Pancreas (tissue), 10 donors: ENCODE measurements around the gene OSBPL2. TPM values are rescaled to one million over a fixed set of nuclear protein-coding genes. Genes with fewer than 3 reads are reported as not detected.
A peak's percentile ranks its signal among the peaks of the same experiment; 100 is the strongest.

ENCODE experiments used
- ATAC-seq, 4 donors: fragments of 200-7000 bp; cut with Tn5 transposase; one replicate each; pipeline versions ENCODE4 v1.8.0 to v1.9.1; 2020; ENCODE audit warnings: mild to moderate bottlenecking in 4 of 4, moderate library complexity in 4 of 4
- DNase-seq, 6 donors: peaks; one replicate each; pipeline ENCODE4 v3.0.0-alpha.2; 2020
- FAIRE-seq: peaks from 2 replicates; lab custom pipeline; 2012; peaks lifted over from hg19 to GRCh38; lab: Jason Lieb, UNC
- H3K27ac ChIP-seq, 4 donors: fragments of 200-600 bp; sonication (generic); 1 replicate in 3 of 4; 2 replicates in 1 of 4; pipeline versions ENCODE4 v1.5.0 to v1.8.0; 2020
- H3K27me3 ChIP-seq, 4 donors: fragments of 200-600 bp; one replicate each; pipeline ENCODE4 v1.8.0; 2021
- H3K36me3 ChIP-seq, 3 donors: fragments of 200-600 bp; sonication (generic) in 1 of 3; one replicate each; pipeline versions ENCODE4 v1.5.0 to v1.8.0; 2020 to 2021
- H3K4me1 ChIP-seq, 3 donors: fragments of 200-600 bp; one replicate each; pipeline ENCODE4 v1.8.0; 2021
- H3K4me3 ChIP-seq, 4 donors: fragments of 200-600 bp; sonication (generic) in 2 of 4; one replicate each; pipeline versions ENCODE4 v1.5.0 to v1.8.0; 2020 to 2021
- H3K9me3 ChIP-seq, 4 donors: fragments of 200-600 bp; one replicate each; pipeline ENCODE4 v1.8.0; 2021
- CTCF ChIP-seq, 4 donors: fragments of 200-600 bp; sonication (generic) in 3 of 4; IDR thresholded peaks; one replicate each; pipeline versions ENCODE4 v1.5.0 to v1.8.0; 2021; ENCODE audit warnings: antibody characterized with exemption in 4 of 4
- WGBS, 2 donors: extraction: QIAGEN DNeasy Blood & Tissue Kit; methylation state at CpG; one replicate each; pipeline ENCODE4 v1.1.7; 2013; 5-methylcytosine and 5-hydroxymethylcytosine counted together
- intact Hi-C, 3 donors: fragments of 100-400 bp; cut with DNase I; formaldehyde crosslinking; loops; one replicate each; pipeline versions ENCODE4 v1.11.1 to v1.14.2; 2022
- polyA plus RNA-seq, 2 donors: library from polyadenylated mRNA; stranded (reverse); fragments of 200-250 nt; gene quantifications; one replicate each; pipeline ENCODE4 v1.2.3, GENCODE V29; 2013
- total RNA-seq, 6 donors: library from RNA; stranded (reverse); fragmentation: NEBNext Ultra II Directional in 4 of 6; extraction: Animal tissue kit (Norgen Biotek cat#: 25700) in 4 of 6; gene quantifications; one replicate each; pipeline versions ENCODE4 v1.2.1 to v1.2.4, GENCODE V29; 2021 to 2023
- donor health status: healthy with polysubstance abuse.
- donor health status: DM: no; HTN: no; CAD: no; lungs with moderate emphysema.
- donor health status: DM: no; HTN: no; CAD: no.
- donor health status: control.
- donor health status: control.
- donor health status: Bipolar disorder and iron deficiency.
- donor health status: DM: yes; HTN: yes; CAD: no.
- donor health status: DM: no; HTN: no; CAD: no.
- donor health status: DM: no; HTN: no; CAD: no.
- donor health status: DM: yes; HTN: yes; CAD: no.

The OSBPL2 gene
- total and polyA plus RNA-seq, 8 donors: 33.3 to 56.8 (median 47.0) TPM

- FAIRE-seq: no peak
- intact Hi-C loops: no loop called here
- TF ChIP-seq CTCF (IDR thresholded peaks at IDR 0.05): no peak
- peaks cover 4 to 44% (median 5%) of the 10 kb centered on the region in 3 donors for H3K36me3 ChIP-seq
- H3K9me3 ChIP-seq: no peaks in the 10 kb centered on the region
- ATAC-seq: no peak
- WGBS, 2 donors: 87 to 92% methylated on average over 18 of the region's 18 CpGs
- no peak overlapping the region for H3K4me3 ChIP-seq
- peak in 1 of 6 donors; percentile 40 for DNase-seq
- no peak overlapping the region for H3K27ac ChIP-seq
- no peaks in the 10 kb centered on the region for H3K27me3 ChIP-seq
- no peaks in the 10 kb centered on the region for H3K4me1 ChIP-seq
Measured at GRCh38 chr20:62317167-62317655, 78.9 kb downstream of the OSBPL2 start.

GRCh38 chr20:62318400-62319345 lies 80.4 kb downstream of the OSBPL2 start:
- Histone ChIP-seq H3K27ac (no peak overlapping the region), H3K36me3 (peaks cover 3 to 30% (median 4%) of the 10 kb centered on the region in 3 donors), H3K4me3 (no peak overlapping the region), H3K27me3 (no peaks in the 10 kb centered on the region), H3K4me1 (no peaks in the 10 kb centered on the region), H3K9me3 (no peaks in the 10 kb centered on the region)
- no peak for ATAC-seq
- FAIRE-seq: no peak
- intact Hi-C loops: no loop called here
- peak in 2 of 6 donors; percentile 39 to 85 for DNase-seq
- 95% methylated on average over 32 to 36 of the region's 36 CpGs for WGBS, 2 donors
- no peak for TF ChIP-seq CTCF (IDR thresholded peaks at IDR 0.05)

GRCh38 chr20:62319346-62319909 lies 81.1 kb downstream of the OSBPL2 start:
- Histone ChIP-seq H3K27me3 (no peaks in the 10 kb centered on the region), H3K4me1 (no peaks in the 10 kb centered on the region), H3K9me3 (no peaks in the 10 kb centered on the region), H3K27ac (no peak overlapping the region), H3K36me3 (peaks cover 3 to 31% (median 4%) of the 10 kb centered on the region in 3 donors), H3K4me3 (no peak overlapping the region)
- ATAC-seq (no peak), DNase-seq (peak in 2 of 6 donors; percentile 29 to 61), FAIRE-seq (no peak)
- no peak for TF ChIP-seq CTCF (IDR thresholded peaks at IDR 0.05)
- 87 to 88% methylated on average over 27 to 29 of the region's 29 CpGs for WGBS, 2 donors
- intact Hi-C loops: no loop called here

GRCh38 chr20:62320581-62321354 lies 82.4 kb downstream of the OSBPL2 start:
- TF ChIP-seq CTCF (IDR thresholded peaks at IDR 0.05): no peak
- Histone ChIP-seq H3K4me3 (no peak overlapping the region), H3K9me3 (no peaks in the 10 kb centered on the region), H3K4me1 (no peaks in the 10 kb centered on the region), H3K27ac (no peak overlapping the region), H3K27me3 (no peaks in the 10 kb centered on the region), H3K36me3 (peaks cover 3 to 28% (median 4%) of the 10 kb centered on the region in 3 donors)
- FAIRE-seq (no peak), ATAC-seq (peak in 2 of 4 donors; percentile 15 to 23), DNase-seq (peak in 2 of 6 donors; percentile 57 to 76)
- WGBS, 2 donors: 93 to 95% methylated on average over 19 to 22 of the region's 22 CpGs
- intact Hi-C loops: no loop called here
